Ammon's horn (tissue), 1 donor: ENCODE data around the gene ZNF81.
"Not testable (repeated sequence)": the region's sequence is repeated elsewhere in the genome, so short reads cannot be mapped to it uniquely, and the experiment has no call there.

Experiments
- DNase-seq: peaks from one replicate; pipeline ENCODE4 v3.0.0-alpha.2; 2016; ENCODE audit warnings: low spot score

ZNF81 gene

DNA sequence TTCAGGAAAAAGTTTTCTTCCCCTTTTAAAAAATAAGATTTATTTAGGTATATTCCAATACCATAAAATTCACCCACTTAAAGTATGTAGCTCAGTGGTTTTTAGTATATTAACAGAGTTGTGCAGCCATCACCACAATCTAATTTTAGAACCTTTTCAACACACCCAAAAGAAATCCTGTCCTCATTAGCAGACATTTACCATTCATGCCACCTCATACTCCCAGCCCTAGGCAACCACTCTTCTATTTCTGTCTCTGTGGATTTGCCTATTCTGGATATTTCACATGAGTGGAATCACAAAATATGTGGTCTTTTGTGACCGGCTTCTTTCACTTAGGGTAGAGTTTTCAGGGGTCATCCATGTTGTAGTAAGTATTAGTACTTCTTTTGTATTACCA, 7.4 kb downstream of the ZNF81 start:
- DNase-seq, result no peak

DNA sequence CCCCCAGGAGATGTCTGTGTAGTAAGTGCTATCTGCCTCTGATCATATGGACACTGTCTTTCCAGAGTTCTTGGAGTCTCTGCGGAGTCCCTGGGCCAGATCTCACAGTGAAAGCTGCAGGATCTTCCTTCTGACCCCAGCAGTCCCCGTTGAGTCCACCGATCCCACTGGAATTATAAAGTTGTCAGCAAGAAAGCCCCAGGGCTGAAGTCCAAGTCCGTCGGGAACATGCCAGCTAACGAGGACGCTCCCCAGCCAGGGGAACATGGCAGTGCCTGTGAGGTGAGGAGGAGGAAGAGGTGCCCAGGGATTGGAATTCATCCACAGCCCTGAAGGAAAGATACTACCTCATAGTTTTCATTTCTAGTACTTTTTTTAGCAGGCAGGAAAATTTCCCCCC, 9.3 kb downstream of the ZNF81 start:
- no peak for DNase-seq

DNA sequence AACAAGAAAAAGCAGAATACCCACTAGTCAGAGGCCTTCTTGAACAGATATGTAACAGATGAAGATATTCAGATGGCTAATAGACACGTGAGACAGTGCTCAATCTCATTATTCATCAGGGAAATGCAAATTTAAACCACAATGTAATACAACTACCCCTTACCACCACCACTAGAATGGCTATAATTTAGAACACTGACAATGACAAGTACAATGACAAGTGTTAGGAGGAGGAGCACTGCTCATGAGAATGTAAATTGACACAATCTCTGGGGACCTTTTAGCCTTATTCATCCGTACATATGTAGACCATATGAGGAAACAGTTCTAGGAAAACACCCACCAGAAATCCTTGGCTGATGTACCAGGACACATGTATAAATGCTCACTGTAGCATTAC, 13.1 kb downstream of the ZNF81 start:
- no peak for DNase-seq

DNA sequence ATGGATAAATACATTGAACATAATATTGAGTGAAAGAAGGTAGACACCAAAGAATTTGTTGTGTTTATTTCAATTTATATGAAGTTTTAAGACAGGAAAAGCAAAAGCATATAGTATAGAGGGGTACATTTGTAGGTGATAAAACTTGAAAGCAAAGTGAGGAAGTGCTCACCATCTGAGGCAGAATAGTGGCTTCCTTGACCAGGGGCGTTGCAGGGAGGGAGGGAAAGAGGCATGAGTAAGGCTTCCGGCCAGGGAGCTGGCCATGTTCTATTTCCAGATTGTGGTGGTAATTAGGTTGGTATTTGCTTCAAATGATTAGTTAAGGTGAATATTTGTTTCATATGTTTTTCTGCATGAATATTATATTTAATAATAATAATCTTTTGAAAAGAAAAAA, 13.7 kb downstream of the ZNF81 start:
- DNase-seq, result not testable (repeated sequence)

DNA sequence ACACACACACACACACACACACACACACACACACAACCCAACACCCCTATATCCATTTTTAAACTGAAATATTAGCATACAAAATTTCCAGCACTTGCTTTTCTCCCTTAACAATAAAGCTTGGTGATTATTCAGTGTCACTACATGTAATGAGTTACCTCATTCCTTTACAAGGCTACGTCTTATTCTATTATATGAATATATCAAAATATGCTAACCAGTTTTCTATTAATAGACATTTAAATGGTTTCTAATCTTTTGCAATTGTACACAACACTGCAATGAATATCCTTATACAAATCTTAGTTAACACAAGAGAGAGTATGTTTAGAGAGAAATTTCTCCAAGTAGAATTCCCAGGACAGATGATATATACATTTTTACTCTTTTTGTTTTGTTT, 14.2 kb downstream of the ZNF81 start:
- no peak for DNase-seq

DNA sequence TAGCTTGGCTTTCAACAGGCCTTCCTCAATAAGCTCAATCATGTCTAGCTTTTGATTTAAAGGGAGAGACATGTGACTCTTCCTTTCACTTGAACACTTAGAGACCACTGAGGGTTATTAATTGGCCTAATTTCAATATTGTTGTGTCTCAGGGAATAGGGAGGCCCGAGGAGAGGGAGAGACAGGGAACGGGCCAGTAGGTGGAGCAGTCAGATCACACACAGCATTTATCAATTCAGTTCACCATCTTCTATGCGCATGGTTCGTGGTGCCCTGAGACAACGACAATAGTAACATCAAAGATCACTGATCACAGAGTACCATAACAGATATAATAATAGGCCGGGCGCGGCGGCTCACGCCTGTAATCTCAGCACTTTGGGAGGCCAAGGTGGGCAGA, 17.8 kb downstream of the ZNF81 start:
- peak; percentile 53 for DNase-seq

DNA sequence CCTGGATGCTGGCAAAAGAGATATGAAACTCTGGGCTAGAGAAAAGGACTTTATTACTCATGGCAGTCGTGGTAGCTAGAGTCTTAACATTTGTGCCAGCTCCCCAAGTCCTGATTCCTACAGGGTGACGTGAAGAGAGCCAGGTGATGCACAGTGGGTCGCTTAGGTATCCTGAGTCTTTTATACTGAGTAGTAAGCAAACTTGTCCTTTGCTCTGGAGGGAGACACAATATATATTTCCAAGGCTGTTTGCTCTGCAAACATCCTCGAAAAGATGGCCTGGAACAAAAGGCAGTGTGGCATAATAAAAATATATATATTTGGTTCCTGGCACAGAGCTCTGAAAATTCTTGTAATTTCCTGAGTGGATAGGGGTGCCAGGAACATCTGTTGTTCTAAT, 23.0 kb downstream of the ZNF81 start:
- no peak for DNase-seq

DNA sequence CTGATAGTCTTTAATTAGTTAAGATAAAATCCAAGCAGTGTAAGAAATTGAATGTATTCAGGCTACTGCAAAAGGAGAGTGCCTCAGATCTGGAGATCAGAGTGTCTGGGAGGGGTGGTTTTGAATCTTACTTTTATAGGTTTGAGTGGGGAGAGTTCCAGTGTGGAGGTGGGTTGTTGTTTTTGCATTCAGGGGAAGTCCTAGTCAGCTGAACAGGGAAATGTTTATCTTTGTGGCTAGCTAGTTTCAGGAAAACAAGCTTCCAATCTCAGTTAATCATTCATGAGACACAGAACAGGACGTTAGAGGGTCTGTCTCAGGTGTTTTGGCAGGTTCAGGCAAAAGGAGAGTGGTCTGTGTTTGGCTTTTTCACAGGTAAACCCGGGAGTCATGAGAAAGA, 26.0 kb downstream of the ZNF81 start:
- DNase-seq, result no peak

DNA sequence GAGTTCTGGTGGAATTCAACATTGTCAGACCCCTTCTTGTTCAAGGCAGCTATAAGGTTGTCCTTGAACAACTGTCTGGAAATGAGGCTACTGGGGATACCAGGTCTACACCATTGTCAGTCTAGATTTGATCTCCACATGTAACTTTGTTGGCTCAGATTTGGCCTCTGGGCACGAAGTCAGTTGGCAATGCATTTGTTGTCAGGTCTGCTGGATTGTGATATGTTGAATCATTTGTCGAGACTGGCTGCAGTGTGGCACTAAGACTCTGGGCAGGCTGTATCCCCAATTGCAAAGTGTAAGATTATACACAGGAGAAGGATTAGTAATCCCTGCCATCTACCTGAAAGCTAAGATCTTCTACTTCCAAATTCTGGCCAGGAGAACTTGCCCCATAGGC, 26.5 kb downstream of the ZNF81 start:
- DNase-seq, result no peak

DNA sequence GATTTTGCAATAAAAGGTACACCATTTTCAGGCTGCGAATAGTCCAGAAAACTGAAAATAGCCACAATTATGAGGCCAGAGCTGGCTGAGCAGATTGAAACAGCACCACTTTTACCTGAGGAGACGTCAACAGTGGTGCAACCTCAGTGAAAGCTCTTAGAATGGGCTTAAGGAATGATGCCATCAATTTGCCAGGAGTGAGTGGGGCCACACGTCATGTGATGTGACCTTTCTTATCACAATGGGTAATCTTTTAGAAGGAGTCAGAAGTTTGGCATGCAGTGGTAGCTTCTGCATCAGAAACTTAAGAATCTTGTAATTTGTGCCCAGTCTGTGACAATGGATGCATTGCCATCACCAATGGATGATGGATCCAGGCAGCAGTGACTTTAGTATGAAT, 27.6 kb downstream of the ZNF81 start:
- no peak for DNase-seq

DNA sequence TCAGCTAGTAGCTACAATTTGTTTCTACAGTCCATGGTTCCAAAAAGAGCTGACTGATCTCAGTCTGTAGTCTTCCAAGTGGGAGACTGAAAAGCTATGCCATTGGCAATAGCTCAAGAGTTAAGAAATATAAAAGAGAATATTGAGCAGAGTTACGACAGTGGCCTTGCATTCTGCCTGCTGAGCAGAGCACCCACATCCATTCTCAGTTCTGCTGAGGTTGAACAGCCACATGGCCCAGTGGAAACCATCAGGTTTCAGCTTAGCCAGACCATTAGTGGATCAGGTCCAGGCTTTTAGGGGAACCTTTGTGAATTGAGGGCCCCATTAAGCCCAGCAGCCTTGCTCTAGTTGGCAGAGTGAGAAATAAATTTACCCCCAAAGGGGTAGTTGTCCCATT, 28.1 kb downstream of the ZNF81 start:
- DNase-seq, result no peak

DNA sequence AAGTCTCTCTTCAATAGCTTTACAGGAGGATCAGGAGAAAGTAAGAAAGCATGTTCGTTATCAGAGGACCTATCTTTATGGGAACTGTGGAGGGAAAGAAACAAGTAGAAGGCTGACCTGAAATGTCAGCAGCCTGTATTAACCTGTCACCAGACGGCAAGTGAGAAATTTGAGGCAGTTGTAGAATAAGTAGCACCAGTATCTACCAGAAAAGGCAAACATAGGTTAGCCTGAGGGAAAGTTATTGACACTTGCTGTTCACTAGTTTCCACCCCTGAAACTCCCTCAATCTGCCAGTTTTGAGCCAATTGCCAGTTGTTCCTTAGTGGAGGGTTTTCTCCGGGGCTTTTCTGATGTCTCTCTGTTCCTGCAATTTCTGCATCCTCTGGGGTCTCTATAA, 36.4 kb downstream of the ZNF81 start:
- DNase-seq, result no peak

DNA sequence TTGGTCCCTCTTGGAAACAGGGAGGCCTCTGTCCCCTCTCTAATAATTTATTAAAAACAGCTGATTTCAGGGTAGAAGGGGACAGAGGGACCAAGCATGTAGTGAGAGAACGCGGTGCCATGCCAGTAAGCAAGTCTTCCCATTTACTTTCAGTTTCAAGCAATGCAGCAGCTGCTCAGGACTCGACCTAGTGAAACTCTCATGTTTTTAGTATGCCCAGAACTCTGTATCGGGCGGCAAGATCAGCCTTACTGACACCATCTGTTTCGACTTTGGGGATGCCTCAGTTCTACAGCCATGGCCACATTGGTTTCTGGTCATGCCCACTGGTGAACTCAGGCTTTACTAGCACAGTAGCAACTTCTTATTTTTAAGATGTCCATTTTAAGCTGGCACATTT, 40.6 kb downstream of the ZNF81 start:
- no peak for DNase-seq

DNA sequence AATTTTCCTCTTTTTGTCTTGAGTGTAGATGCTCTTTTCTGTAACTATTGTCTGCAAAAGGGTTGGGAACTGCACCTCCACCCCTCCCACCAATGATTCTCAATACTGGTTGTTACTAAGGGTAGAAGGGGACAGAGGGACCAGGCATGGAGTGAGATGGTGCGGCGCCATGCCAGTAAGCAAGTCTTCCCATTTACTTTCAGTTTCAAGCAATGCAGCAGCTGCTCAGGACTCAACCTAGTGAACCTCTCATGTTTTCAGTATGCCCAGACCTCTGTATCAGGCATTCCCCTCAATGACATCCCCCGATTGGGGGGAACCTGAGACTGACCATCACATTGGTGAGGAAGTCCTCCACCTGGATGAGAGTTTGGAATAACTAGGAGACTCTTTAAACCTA, 41.5 kb downstream of the ZNF81 start:
- no peak for DNase-seq

DNA sequence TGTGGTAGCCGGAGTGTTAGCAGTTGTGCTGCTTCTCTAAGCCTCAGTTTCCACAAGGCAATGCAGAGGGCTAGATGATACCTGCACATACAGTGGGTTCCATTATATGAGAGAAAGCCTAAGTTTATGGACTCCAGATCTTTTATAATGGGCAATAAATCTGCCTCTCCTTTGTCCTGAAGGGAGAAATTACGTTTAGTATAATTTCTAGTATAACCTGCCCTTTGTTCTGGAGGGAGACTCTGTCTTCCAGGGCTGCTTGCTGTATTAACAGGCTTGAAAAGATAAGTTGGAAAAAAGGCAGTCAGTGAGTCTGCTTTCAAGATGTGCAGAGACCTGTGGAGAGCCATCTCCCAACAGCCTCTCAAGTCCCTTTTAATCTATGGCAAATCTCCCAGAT, 42.8 kb downstream of the ZNF81 start:
- DNase-seq, result no peak

DNA sequence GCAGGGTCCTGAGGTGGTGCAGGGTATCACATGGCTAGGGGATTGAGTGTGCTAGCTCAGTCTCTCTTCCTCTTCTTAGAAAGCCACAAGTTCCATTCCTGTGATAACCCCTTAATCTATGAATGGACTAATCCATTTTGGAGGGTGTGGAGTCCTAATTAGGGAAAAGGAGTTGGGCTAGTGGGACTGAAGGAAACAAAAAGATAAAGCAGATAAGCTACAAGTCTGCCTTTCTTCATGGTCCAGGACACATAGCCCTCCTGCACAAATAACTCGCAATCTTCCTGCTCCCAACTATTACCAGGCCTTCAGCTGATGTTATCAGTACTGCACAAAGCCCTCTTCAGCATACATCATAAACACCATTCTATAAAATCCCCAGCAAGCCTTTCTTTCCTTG, 44.2 kb downstream of the ZNF81 start:
- no peak for DNase-seq

DNA sequence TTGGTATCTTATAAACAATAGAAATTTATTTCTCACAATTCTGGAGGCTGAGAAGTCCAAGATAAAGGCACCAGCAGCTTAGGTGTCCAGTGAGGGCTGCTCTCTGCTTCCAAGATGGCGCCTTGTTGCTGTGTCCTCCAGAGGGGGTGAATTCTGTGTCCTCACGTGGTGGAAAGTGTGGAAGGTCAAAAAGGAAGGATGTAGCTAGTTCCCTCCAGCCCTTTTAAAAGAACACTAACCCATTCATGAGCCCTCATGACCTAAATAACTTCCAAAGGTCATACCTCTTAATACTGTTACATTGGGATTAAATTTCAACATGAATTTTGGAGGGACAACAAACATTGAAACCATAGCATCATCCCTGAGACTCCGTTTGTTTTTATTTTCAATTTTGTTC, 48.8 kb downstream of the ZNF81 start:
- no peak for DNase-seq

DNA sequence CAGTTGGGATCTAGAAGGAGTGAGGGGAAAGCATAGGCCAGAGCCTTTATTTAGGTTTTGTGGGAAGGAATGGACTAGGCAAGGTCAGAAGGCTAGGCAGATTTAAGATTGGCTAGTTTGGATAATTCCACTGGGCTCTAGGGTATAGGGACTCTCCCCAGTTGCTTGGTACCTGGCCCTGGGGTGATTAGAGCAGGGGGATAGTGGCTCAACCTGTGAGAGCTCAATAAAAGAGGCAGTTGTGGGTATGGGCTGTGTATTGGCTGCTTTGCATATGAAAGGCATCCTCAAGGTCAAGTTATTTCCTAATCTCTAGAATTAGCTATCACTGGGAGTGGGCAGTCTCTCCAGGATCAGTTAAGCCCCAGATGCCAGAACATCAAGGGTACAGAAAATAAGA, 61.3 kb downstream of the ZNF81 start:
- no peak for DNase-seq

DNA sequence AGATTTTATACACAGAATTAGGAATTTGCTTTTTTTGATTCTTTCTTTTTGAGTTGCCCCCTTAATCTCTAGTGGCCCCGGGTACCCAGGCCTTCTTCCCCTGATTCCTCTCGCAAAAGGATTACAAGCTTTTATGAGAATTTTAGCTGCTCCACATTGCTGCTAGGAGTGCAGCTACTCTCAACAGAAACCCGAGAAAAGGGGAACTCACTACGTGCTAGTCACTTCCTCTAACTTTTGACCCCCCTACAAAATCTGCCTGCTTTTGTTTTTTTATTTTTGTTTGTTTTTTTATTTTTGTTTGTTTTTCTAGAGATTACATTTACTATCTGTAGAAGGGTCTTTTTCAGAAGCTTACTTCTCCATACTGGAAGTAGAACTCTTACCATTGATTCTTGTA, 64.1 kb downstream of the ZNF81 start:
- no peak for DNase-seq

DNA sequence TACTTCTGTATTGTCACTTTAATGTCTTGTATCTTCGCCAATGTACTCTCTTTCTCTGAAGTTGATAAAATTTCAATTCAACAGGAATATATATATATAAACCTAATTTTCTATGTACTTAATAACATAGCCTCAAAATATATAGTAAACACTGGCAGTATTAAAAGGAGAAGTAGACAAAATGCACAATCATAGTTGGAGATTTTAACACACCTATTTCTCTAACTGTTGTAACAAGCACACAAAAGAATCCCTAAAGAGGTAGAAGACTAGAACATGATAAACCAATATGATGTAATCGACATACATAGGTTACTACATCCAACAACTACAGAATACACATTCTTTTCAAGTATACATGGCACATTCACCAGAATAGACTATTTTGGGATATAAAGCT, 65.5 kb downstream of the ZNF81 start:
- DNase-seq, result no peak

DNA sequence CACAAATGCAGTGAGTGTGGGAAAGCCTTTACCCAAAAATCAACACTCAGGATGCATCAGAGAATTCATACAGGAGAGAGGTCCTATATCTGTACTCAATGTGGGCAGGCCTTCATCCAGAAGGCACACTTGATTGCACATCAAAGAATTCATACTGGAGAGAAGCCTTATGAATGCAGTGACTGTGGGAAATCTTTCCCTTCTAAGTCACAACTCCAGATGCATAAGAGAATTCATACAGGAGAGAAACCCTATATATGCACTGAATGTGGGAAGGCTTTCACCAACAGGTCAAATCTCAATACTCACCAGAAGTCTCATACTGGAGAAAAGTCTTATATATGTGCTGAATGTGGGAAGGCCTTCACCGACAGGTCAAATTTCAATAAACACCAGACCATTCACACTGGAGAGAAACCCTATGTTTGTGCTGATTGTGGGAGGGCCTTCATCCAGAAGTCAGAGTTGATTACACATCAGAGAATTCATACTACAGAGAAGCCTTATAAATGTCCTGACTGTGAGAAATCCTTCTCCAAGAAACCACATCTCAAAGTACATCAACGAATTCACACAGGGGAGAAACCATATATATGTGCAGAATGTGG, 79.3 kb downstream of the ZNF81 start:
- no peak for DNase-seq

DNA sequence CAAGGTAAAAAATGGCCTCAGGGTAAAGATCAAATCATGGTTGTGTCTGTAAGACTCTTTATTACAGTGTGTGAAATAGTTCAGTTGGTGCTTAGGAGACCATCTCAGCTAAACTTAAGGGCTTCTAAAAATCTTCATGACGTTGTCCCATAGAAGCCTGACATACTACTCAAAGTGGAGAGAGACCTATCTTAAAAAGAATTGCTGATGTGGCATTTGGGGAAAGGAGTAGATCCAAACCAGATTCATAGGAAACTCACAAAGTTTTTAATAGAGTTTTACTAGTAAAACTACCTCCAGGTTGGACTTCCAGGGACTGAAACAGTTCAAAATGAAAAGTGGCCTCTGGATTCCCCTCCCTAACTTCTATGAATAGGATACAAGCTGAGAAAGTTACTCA, 81.6 kb downstream of the ZNF81 start:
- DNase-seq, result no peak

DNA sequence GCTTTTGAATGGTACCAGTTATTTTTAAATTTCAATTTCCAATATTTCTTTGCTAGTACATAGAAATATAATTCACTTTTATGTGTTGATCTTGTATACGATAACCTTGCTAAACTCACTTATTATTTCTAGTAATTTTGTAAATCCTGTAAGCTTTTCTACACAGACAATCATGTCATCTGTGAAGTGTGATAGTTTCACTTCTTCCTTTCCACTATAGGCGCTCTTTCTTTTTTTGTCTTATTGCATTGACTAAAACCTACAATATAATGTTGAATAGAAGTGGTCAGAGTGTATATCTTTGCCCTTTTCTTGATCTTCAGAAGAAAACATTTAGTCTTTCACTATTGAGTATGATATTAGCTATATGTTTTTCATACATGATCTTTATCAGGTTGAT, 90.5 kb downstream of the ZNF81 start:
- no peak for DNase-seq

DNA sequence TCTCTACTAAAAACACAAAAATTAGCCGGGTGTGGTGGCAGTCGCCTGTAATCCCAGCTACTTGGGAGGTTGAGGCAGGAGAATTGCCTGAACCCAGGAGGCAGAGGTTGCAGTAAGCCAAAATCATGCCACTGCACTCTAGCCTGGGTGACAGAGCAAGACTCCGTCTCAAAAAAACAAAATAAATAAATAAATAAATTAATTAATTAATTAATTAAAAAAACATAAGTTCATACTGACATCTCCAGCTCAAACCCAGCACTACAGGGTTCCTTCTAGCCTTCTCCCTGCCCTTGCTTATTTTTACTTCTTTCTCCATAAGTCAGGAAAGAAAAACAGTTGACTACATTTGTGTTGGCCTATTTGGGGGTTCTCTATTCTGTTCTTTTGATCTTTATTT, 95.3 kb downstream of the ZNF81 start:
- DNase-seq, result not testable (repeated sequence)

DNA sequence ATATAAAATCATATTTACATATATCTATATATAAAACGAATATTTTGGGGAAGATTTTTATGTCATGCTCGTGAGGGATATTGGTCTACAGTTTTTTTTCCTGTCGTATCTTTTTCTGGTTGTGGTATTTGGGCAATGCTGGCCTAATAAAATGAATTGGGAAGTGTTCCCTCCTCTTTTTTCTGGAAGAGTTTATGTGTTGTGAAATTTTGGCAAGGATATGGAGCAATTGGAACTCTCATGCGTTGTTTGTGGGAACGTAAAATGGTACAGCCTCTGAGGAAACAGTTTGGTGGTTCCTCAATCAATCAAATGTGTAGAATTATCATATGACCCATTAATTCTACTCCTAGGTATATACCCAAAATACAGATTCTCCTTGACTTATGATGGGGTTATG, 97.2 kb downstream of the ZNF81 start:
- DNase-seq, result no peak
